H1 (cell line): ENCODE measurements around the gene IL17D. TPM values are rescaled to one million over a fixed set of nuclear protein-coding genes. Genes with fewer than 3 reads are reported as not detected.

ENCODE experiments used
- CTCF ChIA-PET: fragments of 300-600 bp; sonication (Branson Sonifier 250); formaldehyde crosslinking; loops from one replicate; lab custom pipeline; 2021; ENCODE audit not compliant: partially characterized antibody; lab: Charles Lee
- POLR2A ChIA-PET: fragments of 300-600 bp; sonication (Branson Sonifier 250); formaldehyde crosslinking; loops from one replicate; lab custom pipeline; 2021; ENCODE audit warnings: inconsistent platforms; ENCODE audit not compliant: partially characterized antibody; lab: Charles Lee
- DNase-seq, 2 experiments: peaks; one replicate each; pipeline versions ENCODE4 v3.0.0 to v3.0.0-alpha.2; 2010 to 2022; ENCODE audit warnings: low spot score in 2 of 2, low read depth in 1 of 2, mixed read lengths in 1 of 2
- FAIRE-seq: peaks from 2 replicates; lab custom pipeline; 2011; peaks lifted over from hg19 to GRCh38; lab: Jason Lieb, UNC
- H2AFZ ChIP-seq: 2 replicates; pipeline ENCODE4 v1.8.1; 2012; ENCODE audit warnings: low read length, inconsistent platforms
- H2AK5ac ChIP-seq: 2 replicates; pipeline ENCODE4 v1.6.1; 2013; ENCODE audit warnings: low read depth, low read length
- H2BK120ac ChIP-seq: replicated peaks from 2 replicates; pipeline ENCODE3; 2013; ENCODE audit warnings: low read depth, low read length, inconsistent platforms
- H2BK12ac ChIP-seq: 2 replicates; pipeline ENCODE4 v1.6.1; 2013; ENCODE audit warnings: low read depth, low read length
- H2BK15ac ChIP-seq: 2 replicates; pipeline ENCODE4 v1.6.1; 2013; ENCODE audit warnings: low read length
- H2BK20ac ChIP-seq: 2 replicates; pipeline ENCODE4 v1.6.1; 2013; ENCODE audit warnings: low read length
- H2BK5ac ChIP-seq: 2 replicates; pipeline ENCODE4 v1.6.1; 2013; ENCODE audit warnings: low read depth, low read length
- H3K14ac ChIP-seq: 2 replicates; pipeline ENCODE4 v1.6.1; 2013; ENCODE audit warnings: inconsistent platforms; ENCODE audit not compliant: insufficient read length
- H3K18ac ChIP-seq: 2 replicates; pipeline ENCODE4 v1.6.1; 2013; ENCODE audit warnings: low read length; ENCODE audit errors: extremely low read depth
- H3K23ac ChIP-seq: 2 replicates; pipeline ENCODE4 v1.6.1; 2013; ENCODE audit warnings: inconsistent platforms; ENCODE audit not compliant: insufficient read length
- H3K23me2 ChIP-seq: 2 replicates; pipeline ENCODE4 v1.6.1; 2013; ENCODE audit warnings: low read depth, low read length
- H3K27ac ChIP-seq: 2 replicates; pipeline ENCODE4 v1.6.1; 2011; ENCODE audit warnings: low read depth, low read length, inconsistent platforms
- H3K27me3 ChIP-seq, 4 experiments: replicated peaks in 1 of 4; 1 replicate in 1 of 4; 2 replicates in 3 of 4; pipeline versions ENCODE4 v1.6.1 to v1.8.1; 2011 to 2013; ENCODE audit warnings: low read length in 3 of 4, mild to moderate bottlenecking in 3 of 4, inconsistent platforms in 2 of 4, mixed read lengths in 2 of 4, moderate library complexity in 1 of 4; ENCODE audit not compliant: control insufficient read depth in 3 of 4, insufficient read depth in 3 of 4; ENCODE audit errors: extremely low read depth in 1 of 4
- H3K36me3 ChIP-seq, 4 experiments: 2 replicates each; pipeline versions ENCODE4 v1.6.1 to v1.8.1; 2011 to 2013; ENCODE audit warnings: mild to moderate bottlenecking in 4 of 4, low read length in 3 of 4, moderate library complexity in 2 of 4, control low read depth in 1 of 4, inconsistent platforms in 1 of 4; ENCODE audit not compliant: insufficient read depth in 4 of 4, control insufficient read depth in 2 of 4
- H3K4ac ChIP-seq: replicated peaks from 2 replicates; pipeline ENCODE3; 2013; ENCODE audit warnings: low read length, low read depth, mixed read lengths, inconsistent platforms; ENCODE audit not compliant: insufficient read length
- H3K4me1 ChIP-seq, 4 experiments: replicated peaks in 1 of 4; 1 replicate in 1 of 4; 2 replicates in 3 of 4; pipeline versions ENCODE4 v1.6.1 to v1.8.1; 2011 to 2013; ENCODE audit warnings: low read length in 3 of 4, inconsistent platforms in 2 of 4, mixed read lengths in 1 of 4; ENCODE audit not compliant: insufficient read depth in 4 of 4, control insufficient read depth in 3 of 4
- H3K4me2 ChIP-seq, 2 experiments: 2 replicates each; pipeline versions ENCODE4 v1.6.1 to v1.8.1; 2011 to 2013; ENCODE audit warnings: low read depth in 2 of 2, low read length in 2 of 2, control low read depth in 1 of 2, inconsistent platforms in 1 of 2, mild to moderate bottlenecking in 1 of 2; ENCODE audit not compliant: insufficient read depth in 1 of 2
- H3K4me3 ChIP-seq, 4 experiments: fragments of 200-600, 300-600 bp in 1 of 4; sonication (generic), shearing (Covaris generic), sonication (Bioruptor Twin) in 1 of 4; 2 replicates each; pipeline versions ENCODE4 v1.5.1 to v1.8.1; 2011 to 2016; ENCODE audit warnings: low read length in 4 of 4, low read depth in 3 of 4, control low read depth in 2 of 4, inconsistent platforms in 2 of 4, mild to moderate bottlenecking in 2 of 4, mixed read lengths in 1 of 4, moderate library complexity in 1 of 4; ENCODE audit not compliant: insufficient read depth in 2 of 4; ENCODE audit errors: extremely low read depth in 1 of 4
- H3K56ac ChIP-seq: replicated peaks from 2 replicates; pipeline ENCODE3; 2013; ENCODE audit warnings: low read depth, mild to moderate bottlenecking, mixed read lengths, low read length, inconsistent platforms; ENCODE audit not compliant: insufficient read length
- H3K79me1 ChIP-seq: 2 replicates; pipeline ENCODE4 v1.6.1; 2013; ENCODE audit warnings: low read depth, low read length, control low read depth
- H3K79me2 ChIP-seq, 2 experiments: 2 replicates each; pipeline versions ENCODE4 v1.6.1 to v1.8.1; 2012 to 2013; ENCODE audit warnings: low read length in 2 of 2, mild to moderate bottlenecking in 2 of 2, inconsistent platforms in 1 of 2; ENCODE audit not compliant: insufficient read depth in 2 of 2, control insufficient read depth in 1 of 2
- H3K9ac ChIP-seq, 4 experiments: replicated peaks in 1 of 4; 1 replicate in 1 of 4; 2 replicates in 3 of 4; pipeline versions ENCODE4 v1.6.1 to v1.8.1; 2011 to 2013; ENCODE audit warnings: low read depth in 3 of 4, low read length in 3 of 4, control low read depth in 2 of 4, mild to moderate bottlenecking in 2 of 4, moderate library complexity in 2 of 4, inconsistent platforms in 1 of 4; ENCODE audit errors: extremely low read depth in 1 of 4
- H3K9me3 ChIP-seq, 2 experiments: 2 replicates each; pipeline versions ENCODE4 v1.6.1 to v1.8.1; 2012 to 2013; ENCODE audit warnings: mild to moderate bottlenecking in 2 of 2, moderate library complexity in 2 of 2, control low read depth in 1 of 2, inconsistent platforms in 1 of 2, low read depth in 1 of 2, low read length in 1 of 2, mixed read lengths in 1 of 2; ENCODE audit not compliant: insufficient read depth in 2 of 2
- H4K20me1 ChIP-seq, 2 experiments: replicated peaks in 1 of 2; 2 replicates each; pipeline versions ENCODE3 to v1.8.1; 2011 to 2013; ENCODE audit warnings: inconsistent platforms in 2 of 2, low read length in 2 of 2, mild to moderate bottlenecking in 1 of 2; ENCODE audit not compliant: insufficient read depth in 2 of 2, control insufficient read depth in 1 of 2
- H4K5ac ChIP-seq: 2 replicates; pipeline ENCODE4 v1.6.1; 2013; ENCODE audit warnings: low read length, low read depth, mixed read lengths, inconsistent platforms; ENCODE audit not compliant: insufficient read length
- H4K8ac ChIP-seq: 2 replicates; pipeline ENCODE4 v1.8.0; 2013; ENCODE audit warnings: mild to moderate bottlenecking, moderate library complexity, low read length, inconsistent platforms; ENCODE audit not compliant: insufficient read depth; ENCODE audit errors: extremely low read depth
- H4K91ac ChIP-seq: replicated peaks from 2 replicates; pipeline ENCODE3; 2013; ENCODE audit warnings: low read length, mixed read lengths, inconsistent platforms; ENCODE audit not compliant: insufficient read length
- CHD2 ChIP-seq: IDR thresholded peaks from 2 replicates; pipeline ENCODE4 v1.6.1; 2012; ENCODE audit warnings: low read length, improper control_type of control experiment
- HDAC2 ChIP-seq, 2 experiments: fragments of 300-600 bp in 1 of 2; sonication (generic) in 1 of 2; IDR thresholded peaks; 2 replicates each; pipeline ENCODE4 v1.6.1; 2011 to 2012; ENCODE audit warnings: low read depth in 2 of 2, low read length in 2 of 2, mild to moderate bottlenecking in 2 of 2, moderate library complexity in 2 of 2, borderline replicate concordance in 1 of 2, inconsistent platforms in 1 of 2
- WGBS, 2 experiments: shearing (Covaris generic) in 1 of 2; methylation state at CpG; one replicate each; pipeline versions ENCODE4 v1.1.6 to v1.1.7; 2013 to 2015; ENCODE audit warnings: low lambda C conversion rate in 2 of 2, mixed read lengths in 2 of 2, inconsistent platforms in 1 of 2, low coverage in 1 of 2, missing lambda C conversion rate in 1 of 2; ENCODE audit not compliant: insufficient replicate concordance in 2 of 2, insufficient coverage in 1 of 2, insufficient read length in 1 of 2; ENCODE audit errors: extremely low coverage in 1 of 2, missing lambda C conversion rate in 1 of 2; 5-methylcytosine and 5-hydroxymethylcytosine counted together
- polyA plus RNA-seq, 7 experiments: library from polyadenylated mRNA; depleted of rRNA in 3 of 7; stranded (reverse) in 5 of 7; unstranded in 2 of 7; fragments of >200 nt in 5 of 7; fragments of 200-250 nt in 2 of 7; gene quantifications; 1 replicate in 5 of 7; 2 replicates in 1 of 7; 4 replicates in 1 of 7; pipeline versions ENCODE4 v1.2.1 to v1.2.3, GENCODE V29; 2011 to 2013; ENCODE audit warnings: missing spikeins in 2 of 7, mixed read lengths in 2 of 7
- total RNA-seq: library from RNA; stranded (reverse); fragmentation: NEBNext Ultra II Directional; extraction: Animal tissue kit (Norgen Biotek cat#: 25700); gene quantifications from 2 replicates; pipeline ENCODE4 v1.2.1, GENCODE V29; 2021

Gene IL17D
- total and polyA plus RNA-seq, 2 of the 8 experiments (the other 6 are each of a cell fraction or from before 2014, with no cell fraction given): 0.56 to 0.59 TPM

GRCh38 chr13:20686167-20686566 is 17.3 kb upstream of the IL17D start:
- Histone ChIP-seq H3K9ac (no peak overlapping the region), H3K56ac (no peak overlapping the region), H3K27ac (no peak overlapping the region), H2BK120ac (no peak overlapping the region), H3K23ac (no peak overlapping the region), H3K79me1 (no peaks in the 10 kb centered on the region), H3K4me2 (no peak overlapping the region), H3K18ac (no peak overlapping the region), H3K79me2 (no peaks in the 10 kb centered on the region), H4K91ac (no peak overlapping the region), H2AK5ac (no peak overlapping the region), H4K8ac (no peak overlapping the region), H3K14ac (no peak overlapping the region), H3K23me2 (no peaks in the 10 kb centered on the region), H2BK5ac (no peak overlapping the region), H3K27me3 (no peaks in the 10 kb centered on the region), H3K9me3 (no peaks in the 10 kb centered on the region), H4K5ac (no peak overlapping the region), H3K36me3 (no peaks in the 10 kb centered on the region), H2BK20ac (no peak overlapping the region), H4K20me1 (no peaks in the 10 kb centered on the region), H3K4me3 (no peak overlapping the region), H2AFZ (no peak overlapping the region), H2BK15ac (no peak overlapping the region), H3K4ac (no peak overlapping the region), H3K4me1 (peaks cover 0 to 9% (median 5%) of the 10 kb centered on the region in 4 experiments; a peak in 5 of 7 replicates), H2BK12ac (no peak overlapping the region)
- DNase-seq: no peak
- 89% methylated on average over 1 of the region's 1 CpG; no CpG with 5 or more reads in 1 of the 2 experiments for WGBS, 2 experiments
- ChIA-PET CTCF (no interaction called here), POLR2A (interaction anchor here (1.3 kb wide), 1 partner anchor 14 kb away, joined by 3 read pairs; no protein-coding TSS in a partner anchor)
- FAIRE-seq: no peak
- TF ChIP-seq CHD2 (no peak), HDAC2 (IDR thresholded peaks at IDR 0.05; ENCODE audit: borderline replicate concordance in 1 of 2, low read depth in 2 of 2, low read length in 2 of 2) (no peak)
